NCI-H1105 (cell line): ENCODE data around the gene SMIM38.
"Not testable (repeated sequence)": the region's sequence is repeated elsewhere in the genome, so short reads cannot be mapped to it uniquely, and the experiment has no call there.

Experiments
- DNase-seq: peaks from one replicate; lab custom pipeline; 2025; lab: John Stamatoyannopoulos, UW

SMIM38 gene

DNA sequence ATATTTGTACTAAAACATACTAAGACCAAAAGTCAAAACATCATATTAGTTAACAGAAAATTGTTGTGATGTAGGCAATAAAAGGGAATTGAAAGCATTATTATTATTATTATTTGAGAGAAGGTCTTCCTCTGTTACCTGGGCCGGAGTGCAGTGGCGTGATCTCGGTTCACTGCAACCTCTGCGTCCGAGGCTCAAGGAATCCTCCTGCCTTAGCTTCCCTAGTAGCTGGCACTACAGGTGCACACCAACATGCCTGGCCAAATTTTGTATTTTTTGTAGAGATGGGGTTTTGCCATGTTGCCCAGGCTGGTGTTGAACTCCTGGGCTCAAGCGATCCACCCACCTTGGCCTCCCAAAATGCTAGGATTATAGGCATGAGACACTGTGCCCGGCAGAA lies 15.6 kb upstream of the SMIM38 start:
- DNase-seq = not testable (repeated sequence)

DNA sequence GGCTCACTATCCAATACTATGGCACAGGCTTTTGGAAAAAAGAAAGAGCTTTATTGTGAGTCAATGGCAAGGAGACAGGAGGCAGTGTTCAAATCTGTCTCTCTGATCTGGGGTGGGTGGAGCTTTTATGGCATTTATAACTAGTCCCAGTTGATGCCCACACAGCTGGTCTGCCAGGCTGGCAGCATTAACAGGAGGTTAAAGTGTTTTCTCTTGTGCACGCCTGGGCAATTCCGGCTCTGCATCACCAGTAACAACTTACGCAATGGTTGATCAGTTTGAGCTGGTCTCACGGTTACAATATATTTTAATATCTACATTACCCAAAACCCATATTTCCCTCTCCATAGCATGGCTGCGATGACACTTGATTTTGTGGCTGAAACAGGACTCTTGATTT lies 15.1 kb upstream of the SMIM38 start:
- no peak for DNase-seq

DNA sequence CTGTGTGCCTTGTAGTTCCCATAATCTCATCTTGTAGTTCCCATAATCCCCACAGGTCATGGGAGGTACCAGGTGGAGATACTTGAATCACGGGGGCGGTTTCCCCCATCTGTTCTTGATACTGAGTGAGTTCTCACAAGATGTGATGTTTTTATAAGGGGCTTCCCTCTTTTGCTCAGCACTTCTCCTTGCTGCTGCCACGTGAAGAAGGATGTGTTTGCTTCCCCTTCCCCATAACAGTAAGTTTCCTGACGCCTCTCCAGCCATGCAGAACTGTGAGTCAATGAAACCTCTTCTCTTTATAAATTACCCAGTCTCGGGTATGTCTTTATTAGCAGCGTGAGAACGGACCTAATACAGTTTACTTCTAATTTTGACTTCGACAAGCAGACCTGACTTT lies 14.0 kb upstream of the SMIM38 start:
- no peak for DNase-seq

DNA sequence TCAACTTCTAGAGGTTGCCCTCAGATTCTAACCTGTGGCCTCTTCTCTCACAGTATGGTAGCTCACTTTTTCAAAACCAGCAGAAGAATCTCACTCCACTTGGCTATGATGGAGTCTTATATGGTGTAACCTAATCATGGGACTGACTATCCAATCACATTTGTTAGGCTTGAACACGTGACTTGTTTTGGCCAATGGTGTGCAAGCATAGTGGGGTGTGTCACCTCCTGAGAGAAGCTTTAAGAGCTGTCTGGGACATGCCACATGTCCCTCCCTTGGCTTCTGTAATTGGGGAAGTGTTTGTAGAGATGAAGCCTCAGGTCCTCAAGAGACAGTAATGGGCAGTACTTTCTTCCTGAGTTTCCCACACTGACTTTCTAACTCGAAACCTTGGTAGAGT lies 12.8 kb upstream of the SMIM38 start:
- DNase-seq = no peak

DNA sequence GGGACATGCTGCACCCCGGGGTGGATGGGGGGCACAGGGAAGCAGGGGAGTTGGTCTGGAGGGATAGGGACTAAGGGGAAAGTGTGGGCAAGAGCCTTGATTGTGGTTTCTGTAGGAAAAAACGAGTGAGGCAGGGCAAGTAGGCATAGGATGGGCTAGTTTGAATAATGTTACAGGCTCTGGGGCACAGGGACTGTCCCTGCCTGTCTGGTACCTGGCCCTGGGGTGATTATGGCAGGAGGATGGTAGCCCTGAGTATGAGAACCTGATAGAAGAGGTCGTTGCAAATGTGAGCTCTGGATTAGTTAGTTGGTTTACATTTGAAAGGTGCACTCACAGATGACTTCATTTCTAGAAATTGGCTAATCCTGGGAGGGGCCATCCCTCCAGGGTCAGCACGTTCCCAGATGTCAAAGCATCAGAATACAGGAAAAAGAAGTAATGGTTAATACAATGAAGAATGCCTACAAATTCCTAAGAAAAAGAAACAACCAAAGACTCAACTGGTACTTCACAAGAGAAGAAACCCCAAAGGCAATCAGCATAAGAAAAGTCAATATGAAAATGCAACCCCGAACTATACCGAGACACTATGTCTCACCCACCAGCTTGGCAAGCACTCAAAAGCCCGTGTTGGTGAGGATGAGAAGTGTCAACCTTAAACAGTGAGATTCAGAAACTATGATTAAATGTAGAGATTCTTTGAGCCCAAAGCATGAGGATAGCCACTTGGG lies 11.3 kb upstream of the SMIM38 start:
- no peak for DNase-seq

DNA sequence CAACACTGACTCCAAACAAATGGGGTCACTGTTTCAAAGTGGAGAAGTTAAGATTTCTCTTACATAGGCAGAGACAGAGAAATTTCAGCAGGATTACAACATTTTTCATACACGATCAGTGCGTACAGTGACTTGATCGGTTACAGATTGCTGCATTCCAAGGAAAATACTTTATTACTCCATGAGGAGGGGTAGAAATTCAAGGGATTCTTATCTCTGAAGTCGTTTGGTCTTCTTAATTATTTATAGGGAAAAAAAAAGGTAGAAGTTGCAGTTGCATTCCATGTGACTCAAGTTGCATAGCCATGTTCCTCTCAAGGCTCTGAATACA lies 10.7 kb upstream of the SMIM38 start:
- no peak for DNase-seq

DNA sequence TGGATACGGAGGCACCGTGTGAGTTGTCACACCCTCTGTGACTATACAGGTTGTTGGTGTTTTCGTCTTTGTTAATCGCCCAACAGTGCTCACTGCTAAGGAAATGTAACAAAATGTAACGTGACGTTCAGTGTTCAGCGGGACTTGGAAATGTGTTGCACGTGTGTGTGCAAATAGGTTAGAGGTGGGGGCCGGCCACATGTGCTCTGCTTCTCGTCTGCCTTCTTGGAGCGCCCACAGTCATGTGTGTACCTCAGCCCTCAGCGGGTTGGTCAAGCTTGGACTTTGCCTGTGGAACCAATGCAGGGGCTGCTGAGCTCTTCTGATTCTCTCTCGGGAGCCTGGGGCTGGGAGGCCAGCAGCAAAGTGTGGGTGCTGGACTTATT lies 7.4 kb upstream of the SMIM38 start:
- DNase-seq = no peak

DNA sequence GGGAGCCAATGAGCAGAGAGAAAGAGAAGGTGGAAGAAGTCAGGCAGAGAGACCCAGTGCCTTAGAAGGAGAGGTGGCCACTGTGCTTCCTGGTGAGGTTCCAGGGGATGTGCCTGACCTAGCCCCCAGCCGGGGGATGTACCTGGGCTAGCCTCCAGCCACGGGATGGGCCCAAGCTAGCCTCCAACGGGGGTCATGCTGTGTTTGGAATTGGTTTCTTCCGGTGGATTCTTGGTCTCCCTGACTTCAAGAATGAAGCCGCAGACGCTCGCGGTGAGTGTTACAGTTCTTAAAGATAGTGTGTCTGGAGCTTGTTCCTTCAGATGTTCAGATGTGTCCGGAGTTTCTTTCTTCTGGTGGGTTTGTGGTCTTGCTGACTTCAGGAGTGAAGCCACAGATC lies 6.9 kb upstream of the SMIM38 start:
- DNase-seq = no peak

DNA sequence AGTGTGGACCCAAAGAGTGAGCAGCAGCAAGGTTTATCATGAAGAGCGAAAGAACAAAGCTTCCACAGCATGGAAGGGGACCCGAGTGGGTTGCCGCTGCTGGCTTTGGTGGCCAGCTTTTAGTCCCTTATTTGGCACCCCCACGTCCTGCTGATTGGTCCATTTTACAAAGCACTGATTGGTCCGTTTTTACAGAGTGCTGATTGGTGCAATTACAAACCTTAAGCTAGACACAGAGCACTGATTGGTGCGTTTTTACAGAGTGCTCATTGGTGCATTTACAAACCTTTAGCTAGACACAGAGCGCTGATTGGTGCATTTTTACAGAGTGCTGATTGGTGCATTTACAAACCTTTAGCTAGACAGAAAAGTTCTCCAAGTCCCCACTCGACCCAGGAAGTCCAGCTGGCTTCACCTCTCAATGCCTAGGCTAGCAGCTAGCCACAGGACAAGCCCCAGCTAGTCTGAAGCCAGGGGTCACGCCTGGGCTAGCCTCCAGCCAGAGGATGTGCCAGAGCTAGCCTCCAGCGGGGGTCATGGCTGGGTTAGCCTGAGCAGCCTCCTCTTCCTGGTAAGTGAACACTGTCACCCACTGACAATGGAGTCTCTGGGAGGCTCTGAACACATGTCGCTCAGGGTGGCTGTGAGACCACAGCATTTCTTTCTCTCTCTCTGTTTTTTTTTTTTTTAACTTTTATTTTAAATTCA lies 6.2 kb upstream of the SMIM38 start:
- not testable (repeated sequence) for DNase-seq

DNA sequence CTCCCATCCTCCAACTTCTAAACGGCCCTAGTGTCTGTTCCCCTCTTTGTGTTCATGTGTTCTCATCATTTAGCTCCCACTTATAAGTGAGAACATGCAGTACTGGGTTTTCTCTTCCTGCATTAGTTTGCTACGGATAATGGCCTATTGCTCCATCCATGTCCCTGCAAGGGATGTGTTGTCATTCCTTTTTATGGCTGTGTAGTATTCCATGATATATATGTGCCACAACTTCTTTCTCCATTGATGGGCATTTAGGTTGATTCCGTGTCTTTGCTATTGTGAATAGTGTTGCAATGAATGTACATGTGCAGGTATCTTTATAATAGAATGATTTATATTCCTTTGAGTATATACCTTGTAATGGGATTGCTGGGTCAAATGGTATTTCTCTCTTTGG lies 5.6 kb upstream of the SMIM38 start:
- DNase-seq = no peak

DNA sequence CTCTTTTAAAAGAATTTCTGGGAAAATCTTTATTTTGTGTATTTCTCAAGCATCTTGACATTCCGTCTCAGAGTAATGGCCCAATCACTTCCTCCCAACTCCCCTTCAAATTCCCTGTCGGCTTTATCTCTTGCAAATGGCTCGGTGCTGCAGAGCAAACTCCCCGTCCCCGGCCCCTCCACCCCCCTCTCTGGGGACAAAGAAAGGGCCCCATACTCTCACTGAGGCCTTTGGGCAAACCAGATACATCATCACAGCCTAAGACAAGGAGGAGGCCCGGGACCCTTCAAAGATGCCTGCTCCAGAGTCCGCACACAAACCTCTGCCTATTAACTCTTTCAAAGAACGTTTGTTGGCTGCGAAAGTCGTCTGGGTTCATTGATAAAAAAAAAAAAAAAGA lies 3.9 kb upstream of the SMIM38 start:
- no peak for DNase-seq

DNA sequence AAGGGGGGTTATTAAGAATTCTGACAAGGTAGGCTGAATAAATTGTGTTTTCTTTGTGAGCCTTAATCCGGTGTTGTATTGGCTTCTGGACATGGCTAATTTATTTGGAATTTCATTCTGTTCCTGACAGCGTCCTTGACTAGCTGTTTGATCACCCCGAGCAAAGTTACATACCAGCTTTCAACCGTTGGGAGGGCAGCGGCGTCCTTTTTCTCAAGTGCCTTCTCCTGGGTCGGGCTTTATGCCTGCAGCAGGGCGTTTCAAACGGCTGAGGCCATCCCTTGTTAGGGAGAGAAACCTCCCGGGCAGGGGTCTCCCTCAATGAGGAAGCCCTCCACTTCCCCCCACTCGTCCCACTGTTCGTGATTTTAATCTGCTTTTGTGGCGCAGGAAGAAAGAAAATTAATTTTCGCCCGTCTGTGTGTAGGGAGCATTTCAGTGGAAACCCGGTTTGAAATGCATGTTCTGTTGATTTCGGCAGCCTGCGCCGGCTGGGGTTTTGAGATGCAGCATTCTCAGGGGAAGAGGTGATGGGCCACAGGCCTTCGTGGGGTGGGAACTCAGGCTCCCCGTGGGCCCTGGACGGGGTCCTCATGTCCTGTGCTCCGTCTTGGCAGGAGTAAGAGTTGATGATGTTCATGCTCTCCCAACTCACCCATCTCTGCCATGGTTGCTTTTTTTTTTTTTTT lies 2.9 kb upstream of the SMIM38 start:
- DNase-seq = no peak

DNA sequence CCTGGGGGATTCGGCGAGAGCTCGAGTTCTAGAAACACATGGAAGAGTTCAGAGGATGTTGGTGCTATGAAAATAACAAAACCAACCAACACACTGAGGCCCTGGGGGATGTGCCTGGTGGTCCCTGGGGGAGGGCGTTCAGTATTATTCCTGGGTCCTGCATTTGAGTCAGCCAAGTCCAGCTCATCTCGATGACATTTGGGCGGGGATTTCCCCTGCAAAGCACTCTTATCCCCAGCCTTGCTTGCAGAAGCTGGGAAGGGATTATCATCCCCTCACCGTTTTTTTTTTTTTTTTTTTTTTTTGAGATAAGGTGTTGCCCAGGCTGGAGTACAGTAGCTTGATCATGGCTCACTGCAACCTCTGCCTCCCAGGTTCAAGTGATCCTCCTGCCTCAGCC lies 2.1 kb upstream of the SMIM38 start:
- DNase-seq = no peak

DNA sequence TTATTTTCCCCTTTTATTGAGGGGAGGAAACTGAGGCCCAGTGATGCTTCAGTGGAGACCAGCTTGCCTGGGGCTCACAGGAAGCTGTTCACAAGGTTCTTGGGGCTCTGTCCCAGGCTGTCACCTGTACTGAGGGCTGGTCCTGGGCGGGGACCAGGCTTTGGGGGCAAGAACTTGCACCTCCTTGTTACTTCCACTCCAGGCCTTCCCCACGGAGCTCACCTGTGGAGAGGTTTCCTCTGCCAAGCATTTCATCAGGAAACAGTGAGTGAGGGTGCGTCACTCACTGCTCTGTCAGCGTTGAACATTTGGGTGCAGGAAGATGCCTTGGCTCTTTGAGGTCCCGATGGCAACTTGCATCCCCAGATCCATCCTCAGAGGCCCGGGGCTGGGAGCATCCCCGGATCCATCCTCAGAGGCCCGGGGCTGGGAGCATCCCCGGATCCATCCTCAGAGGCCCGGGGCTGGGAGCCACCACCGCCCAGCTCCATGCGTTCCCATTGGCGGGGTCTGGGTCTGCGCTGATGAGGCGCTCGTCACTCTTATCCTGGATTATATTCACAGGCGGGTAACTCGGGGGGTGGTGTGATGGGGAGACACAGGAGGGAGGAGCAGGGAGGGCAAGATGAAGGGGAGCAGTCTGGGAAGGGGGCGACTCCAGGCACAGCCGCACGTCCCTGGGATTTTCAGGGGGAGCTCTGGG lies 1.4 kb upstream of the SMIM38 start:
- DNase-seq = no peak

DNA sequence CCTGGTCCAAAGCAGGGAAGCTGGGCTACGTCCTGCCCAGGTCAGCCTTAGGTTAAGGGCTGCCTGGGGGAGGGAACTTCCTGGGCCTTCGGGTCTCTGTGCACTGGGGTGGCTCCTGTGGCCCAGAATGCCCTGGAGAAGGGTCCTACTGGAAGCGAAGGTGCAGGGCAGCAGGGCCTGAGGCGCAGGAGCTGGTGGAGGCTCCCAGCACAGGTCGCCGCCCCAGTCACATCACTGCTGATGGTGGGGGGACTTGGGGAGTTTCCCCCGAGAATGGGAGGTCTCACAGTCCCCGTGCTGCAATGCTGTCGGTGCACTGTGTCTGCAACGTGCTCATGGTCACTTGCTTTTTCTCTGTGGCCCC lies 815 bp upstream of the SMIM38 start:
- no peak for DNase-seq

DNA sequence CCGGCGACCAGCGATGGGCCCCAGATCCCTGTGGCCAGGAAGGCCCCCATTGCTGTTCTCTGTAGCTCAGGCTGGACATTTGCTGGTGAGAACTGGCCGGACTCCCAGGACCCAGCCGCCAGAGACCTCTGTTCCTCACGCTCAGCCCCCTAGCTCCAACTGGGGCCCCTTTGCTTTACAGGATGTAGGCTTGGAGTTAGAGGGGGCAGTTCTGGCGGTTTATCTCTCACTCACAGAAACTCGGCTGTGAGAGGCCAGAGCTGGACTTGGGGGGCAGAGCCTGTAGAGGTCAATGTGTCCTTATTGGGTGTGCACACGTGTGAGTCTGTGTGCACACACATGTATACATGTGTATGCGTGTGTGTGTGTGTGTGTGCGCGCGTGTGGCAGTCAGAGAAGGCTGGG lies 502 bp downstream of the SMIM38 start:
- no peak for DNase-seq

DNA sequence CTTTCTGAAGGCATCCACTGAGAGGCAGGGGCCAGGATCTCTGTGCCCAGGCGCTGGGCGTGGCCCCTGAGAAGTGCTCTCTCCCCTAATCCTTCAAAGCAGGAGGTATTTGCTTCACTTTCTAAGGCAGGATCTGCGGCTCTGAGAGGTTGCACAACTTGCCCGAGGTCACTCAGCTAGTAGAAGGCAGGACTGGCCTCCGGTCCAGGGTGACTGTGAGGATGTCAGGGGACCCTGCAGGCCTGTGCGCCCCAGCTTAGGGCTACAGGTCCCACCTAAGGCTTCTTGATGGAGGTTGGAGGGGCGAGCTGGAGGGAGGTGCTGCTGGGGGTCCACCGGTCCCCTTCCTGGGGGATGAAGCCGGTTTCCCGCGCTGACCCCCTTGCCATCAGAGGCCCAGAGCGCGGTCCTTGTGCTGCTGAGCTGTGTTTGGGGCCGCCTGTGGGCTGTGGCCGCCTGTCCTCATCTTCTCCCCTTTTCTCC lies 979 bp downstream of the SMIM38 start:
- no peak for DNase-seq

DNA sequence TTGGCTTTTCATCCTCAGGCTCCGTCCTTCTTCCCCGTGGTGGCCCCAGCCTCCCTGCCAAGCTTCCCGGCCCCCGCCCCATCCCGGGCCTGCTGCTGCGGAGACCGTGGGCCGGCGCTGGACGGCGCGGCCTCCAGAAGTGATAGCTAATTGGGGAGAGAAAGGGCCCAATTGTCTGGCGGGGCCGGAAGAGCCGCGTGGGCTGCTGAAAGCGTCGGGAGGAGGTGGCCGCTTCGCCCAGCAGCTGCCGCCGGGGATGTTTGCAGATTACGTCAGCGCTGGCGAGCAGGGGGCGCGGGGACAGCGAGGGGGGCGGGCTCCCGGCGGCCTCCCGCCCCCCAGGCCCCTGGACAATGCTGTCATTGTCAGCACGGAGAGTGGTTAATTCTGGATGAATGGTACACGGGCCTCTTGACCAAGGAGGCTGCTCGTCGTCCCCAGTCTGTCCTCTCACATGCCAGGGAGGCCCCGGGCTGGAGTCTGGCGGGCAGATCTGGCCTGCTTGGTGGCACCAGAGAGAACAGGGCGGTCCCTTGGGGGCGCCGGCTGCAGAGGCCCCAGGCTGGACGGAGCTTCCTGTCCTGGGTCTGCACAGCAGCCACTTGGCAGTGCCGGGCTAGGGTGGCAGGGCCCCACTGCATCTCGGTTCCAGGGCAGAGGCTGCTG lies 1.6 kb downstream of the SMIM38 start:
- peak; percentile 12 for DNase-seq

DNA sequence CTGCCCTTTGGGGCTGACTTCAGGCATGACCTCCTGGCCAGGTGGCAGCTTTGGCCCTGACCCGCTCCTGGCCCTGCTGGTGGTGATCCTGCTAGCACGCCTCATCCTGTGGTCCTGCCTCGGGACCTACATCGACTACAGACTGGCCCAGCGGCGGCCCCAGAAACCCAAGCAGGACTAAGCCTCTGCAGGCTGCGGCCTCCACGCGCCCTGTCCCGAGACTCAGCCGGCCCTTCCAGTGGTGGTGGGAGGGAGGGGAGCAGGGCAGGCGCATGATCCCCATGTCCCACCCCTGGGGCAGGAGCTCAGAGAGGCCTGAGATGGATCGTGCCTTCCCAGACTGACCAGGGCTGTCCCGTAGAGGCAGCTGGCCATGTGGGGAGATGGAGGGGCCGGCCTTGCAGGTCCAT lies 2.1 kb downstream of the SMIM38 start:
- DNase-seq = no peak

DNA sequence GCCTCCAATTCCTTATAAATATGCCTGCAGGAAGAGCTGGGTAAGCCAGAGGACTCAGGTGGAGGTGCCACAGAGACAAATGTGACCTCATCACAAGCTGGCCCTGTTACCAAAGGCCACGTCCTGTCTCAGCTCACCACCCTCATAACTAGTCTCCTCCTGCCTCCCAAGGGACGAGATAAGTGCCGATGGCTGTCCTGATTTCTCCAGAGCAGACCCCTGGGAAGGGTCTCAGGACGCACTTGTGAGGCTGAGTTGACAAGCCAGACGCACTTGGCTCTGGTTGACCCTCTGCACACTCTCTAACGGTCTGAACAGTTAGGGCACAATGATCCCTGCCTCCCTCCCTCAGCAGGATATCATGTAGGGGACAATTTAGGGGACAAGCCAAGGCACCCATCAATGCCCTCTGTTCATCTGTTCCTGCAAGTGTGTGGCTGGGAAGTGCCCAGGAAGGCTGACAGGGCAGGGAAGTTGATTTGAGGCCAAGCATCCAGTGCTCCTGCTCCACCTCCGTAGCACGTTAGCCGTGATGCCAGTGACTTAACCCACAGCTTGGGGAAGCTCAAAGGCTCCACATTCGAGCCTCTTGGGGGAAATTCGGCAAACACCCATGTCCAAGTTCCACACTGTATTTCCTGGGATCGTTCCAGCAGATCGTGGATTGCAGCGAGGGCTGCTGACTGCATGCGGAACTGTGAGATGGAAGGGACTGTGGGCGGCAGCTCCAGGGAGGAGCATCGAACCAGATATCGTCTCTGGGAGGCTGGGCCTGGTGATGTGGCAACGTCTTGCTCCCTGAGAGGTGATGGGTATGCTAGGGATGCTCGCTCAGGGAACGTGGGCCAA lies 2.8 kb downstream of the SMIM38 start:
- no peak for DNase-seq

DNA sequence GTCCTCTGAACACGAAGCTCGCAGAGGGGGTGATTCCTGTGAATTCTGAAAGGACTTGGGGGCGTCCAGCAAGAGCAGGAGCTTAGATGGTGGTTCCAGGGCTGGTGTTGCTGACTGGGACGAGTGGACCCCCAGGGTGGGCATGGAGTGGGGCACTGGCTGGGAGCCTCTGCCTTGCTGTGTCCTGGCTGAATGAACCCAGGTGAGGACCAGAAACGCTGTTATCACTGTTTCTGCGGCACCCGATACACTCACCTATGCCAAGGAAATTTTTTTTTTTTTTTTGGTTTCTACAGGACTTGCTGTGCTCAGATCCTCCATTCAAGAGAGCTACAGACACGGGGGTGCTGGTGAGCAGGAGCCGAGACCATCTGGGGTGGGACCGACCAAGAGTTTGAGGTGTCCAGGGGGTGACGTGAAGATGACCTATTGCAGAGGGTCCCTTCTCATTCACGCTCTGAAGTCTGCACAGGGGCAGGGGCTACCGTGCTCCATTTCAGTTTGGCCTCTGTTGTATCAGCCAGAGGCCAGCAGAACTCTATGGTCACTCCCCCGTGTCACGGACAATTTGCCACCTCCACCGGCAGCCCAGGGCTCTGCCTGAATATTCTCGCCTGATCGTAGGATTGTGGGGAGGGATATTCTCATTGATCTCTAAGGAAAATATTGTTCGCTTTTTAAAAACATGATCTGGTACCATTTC lies 3.6 kb downstream of the SMIM38 start:
- no peak for DNase-seq
